Immature natural killer cell (primary cell): ENCODE results near the gene THAP7. TPM values are rescaled to one million over a fixed set of nuclear protein-coding genes. Genes with fewer than 3 reads are reported as not detected.
"Not testable (repeated sequence)": the region's sequence is repeated elsewhere in the genome, so short reads cannot be mapped to it uniquely, and the experiment has no call there.

Experiments
- DNase-seq, 3 donors: peaks; one replicate each; pipeline ENCODE4 v3.0.0; 2022; ENCODE audit warnings: mixed read lengths in 1 of 3
- H3K27ac Mint-ChIP-seq, 6 donors: one replicate each; pipeline ENCODE4 v1.8.0; 2020; ENCODE audit warnings: mixed read lengths in 6 of 6, mild to moderate bottlenecking in 5 of 6, inconsistent platforms in 4 of 6, moderate library complexity in 3 of 6
- H3K27me3 Mint-ChIP-seq, 3 donors: one replicate each; pipeline ENCODE4 v1.8.0; 2020 to 2021; ENCODE audit warnings: low read depth in 3 of 3, mild to moderate bottlenecking in 3 of 3, mixed read lengths in 3 of 3, moderate library complexity in 3 of 3, inconsistent platforms in 1 of 3
- H3K36me3 Mint-ChIP-seq, 3 donors: one replicate each; pipeline ENCODE4 v1.8.0; 2020; ENCODE audit warnings: mixed read lengths in 3 of 3, inconsistent platforms in 2 of 3, mild to moderate bottlenecking in 2 of 3
- H3K4me1 Mint-ChIP-seq, 2 donors: one replicate each; pipeline ENCODE4 v1.8.0; 2020; ENCODE audit warnings: inconsistent platforms in 2 of 2, mild to moderate bottlenecking in 2 of 2, mixed read lengths in 2 of 2, moderate library complexity in 1 of 2
- H3K4me3 Mint-ChIP-seq, 5 donors: one replicate each; pipeline ENCODE4 v1.8.0; 2020; ENCODE audit warnings: mild to moderate bottlenecking in 5 of 5, mixed read lengths in 5 of 5, inconsistent platforms in 3 of 5, moderate library complexity in 3 of 5
- H3K9me3 Mint-ChIP-seq, 6 donors: one replicate each; pipeline ENCODE4 v1.8.0; 2020; ENCODE audit warnings: mild to moderate bottlenecking in 6 of 6, mixed read lengths in 6 of 6, inconsistent platforms in 4 of 6, moderate library complexity in 3 of 6
- polyA plus RNA-seq, 3 donors: library from polyadenylated mRNA; unstranded; fragments of 300-500 nt; fragmentation: Illumina TruSeq; gene quantifications; one replicate each; pipeline ENCODE4 v1.2.3, GENCODE V29; 2021

The THAP7 gene
- polyA plus RNA-seq, 3 donors from 2014 or later: 28.9 to 41.4 (median 32.9) TPM

GRCh38 chr22:21039158-21039557 is 37.2 kb upstream of the THAP7 start:
- H3K36me3 Mint-ChIP-seq, H3K9me3 Mint-ChIP-seq, H3K4me3 Mint-ChIP-seq, DNase-seq, H3K27ac Mint-ChIP-seq, H3K27me3 Mint-ChIP-seq, H3K4me1 Mint-ChIP-seq: not testable (repeated sequence)

DNA sequence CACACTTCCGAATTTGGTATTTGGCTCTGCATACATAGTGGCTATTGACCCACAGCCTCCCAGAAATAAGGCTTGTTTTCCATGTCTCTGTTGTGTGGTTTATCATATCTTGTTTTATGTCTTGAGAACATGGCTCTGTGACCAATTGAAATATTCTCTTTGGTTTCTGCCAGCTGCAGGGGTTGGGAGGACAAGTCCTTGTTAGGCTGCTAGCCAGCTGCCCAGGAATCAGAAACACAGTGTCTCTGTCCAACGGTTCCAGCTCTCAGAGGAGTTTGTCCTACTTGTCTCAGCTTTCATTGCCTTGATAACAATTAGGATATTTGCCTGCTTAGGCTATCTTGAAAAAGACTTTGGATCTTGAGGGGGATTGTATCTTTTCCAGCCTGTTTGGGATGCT is 36.5 kb upstream of the THAP7 start:
- no peak overlapping the region for H3K4me3 Mint-ChIP-seq
- DNase-seq: no peak
- H3K9me3 Mint-ChIP-seq: no peaks in the 10 kb centered on the region
- no peaks in the 10 kb centered on the region for H3K36me3 Mint-ChIP-seq
- no peak overlapping the region for H3K27ac Mint-ChIP-seq
- peaks cover 2 to 5% (median 3%) of the 10 kb centered on the region in 3 donors for H3K27me3 Mint-ChIP-seq
- peaks cover 5 to 6% of the 10 kb centered on the region in 2 donors for H3K4me1 Mint-ChIP-seq

DNA sequence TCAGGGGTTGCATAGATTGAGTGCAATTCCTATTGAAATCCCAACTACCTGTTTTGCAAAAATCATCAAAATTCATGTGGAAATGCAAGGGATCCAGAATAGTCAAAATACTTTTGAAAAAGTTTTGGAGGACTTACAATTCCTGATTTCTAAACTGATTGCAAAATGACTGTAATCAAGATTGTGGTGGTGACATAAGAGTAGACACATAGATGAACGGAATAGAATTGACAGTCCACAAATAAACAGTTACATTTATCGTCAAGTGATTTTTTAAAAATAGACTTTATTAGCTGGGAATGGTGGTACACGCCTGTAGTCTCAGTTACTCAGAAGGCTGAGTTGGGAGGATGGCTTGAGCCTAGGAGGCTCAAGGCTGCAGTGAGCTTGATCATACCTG is 33.1 kb upstream of the THAP7 start:
- Mint-ChIP-seq H3K4me3 (no peak overlapping the region), H3K27me3 (peaks cover 4% of the 10 kb centered on the region in 3 donors), H3K4me1 (no peaks in the 10 kb centered on the region), H3K27ac (no peak overlapping the region), H3K36me3 (no peaks in the 10 kb centered on the region), H3K9me3 (no peaks in the 10 kb centered on the region)
- no peak for DNase-seq

DNA sequence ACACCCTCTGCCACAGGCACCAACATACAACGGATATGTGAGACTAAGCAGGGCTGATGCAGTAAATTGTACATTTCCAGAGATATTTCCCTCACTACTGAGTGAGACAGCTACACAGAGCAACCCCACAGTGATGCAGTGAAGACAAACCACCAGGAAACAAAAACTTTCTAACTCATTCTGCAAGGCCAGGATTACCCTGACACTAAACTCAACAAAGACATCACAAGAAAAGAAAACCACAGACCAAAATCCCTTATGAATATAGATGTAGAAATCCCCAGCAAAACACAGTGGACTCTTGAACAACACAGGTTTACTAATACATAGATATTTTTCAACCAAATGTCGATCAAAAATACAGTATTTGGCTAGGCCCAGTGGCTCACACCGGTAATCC is 32.0 kb upstream of the THAP7 start:
- Mint-ChIP-seq H3K4me3 (no peak overlapping the region), H3K9me3 (no peaks in the 10 kb centered on the region), H3K27ac (no peak overlapping the region), H3K36me3 (no peaks in the 10 kb centered on the region), H3K27me3 (peaks cover 4 to 6% (median 4%) of the 10 kb centered on the region in 3 donors), H3K4me1 (no peaks in the 10 kb centered on the region)
- DNase-seq: no peak

GRCh38 chr22:21032868-21033688 is 31.2 kb upstream of the THAP7 start:
- no peak overlapping the region for H3K27ac Mint-ChIP-seq
- H3K9me3 Mint-ChIP-seq: no peaks in the 10 kb centered on the region
- peaks cover 4 to 6% (median 4%) of the 10 kb centered on the region in 3 donors for H3K27me3 Mint-ChIP-seq

DNA sequence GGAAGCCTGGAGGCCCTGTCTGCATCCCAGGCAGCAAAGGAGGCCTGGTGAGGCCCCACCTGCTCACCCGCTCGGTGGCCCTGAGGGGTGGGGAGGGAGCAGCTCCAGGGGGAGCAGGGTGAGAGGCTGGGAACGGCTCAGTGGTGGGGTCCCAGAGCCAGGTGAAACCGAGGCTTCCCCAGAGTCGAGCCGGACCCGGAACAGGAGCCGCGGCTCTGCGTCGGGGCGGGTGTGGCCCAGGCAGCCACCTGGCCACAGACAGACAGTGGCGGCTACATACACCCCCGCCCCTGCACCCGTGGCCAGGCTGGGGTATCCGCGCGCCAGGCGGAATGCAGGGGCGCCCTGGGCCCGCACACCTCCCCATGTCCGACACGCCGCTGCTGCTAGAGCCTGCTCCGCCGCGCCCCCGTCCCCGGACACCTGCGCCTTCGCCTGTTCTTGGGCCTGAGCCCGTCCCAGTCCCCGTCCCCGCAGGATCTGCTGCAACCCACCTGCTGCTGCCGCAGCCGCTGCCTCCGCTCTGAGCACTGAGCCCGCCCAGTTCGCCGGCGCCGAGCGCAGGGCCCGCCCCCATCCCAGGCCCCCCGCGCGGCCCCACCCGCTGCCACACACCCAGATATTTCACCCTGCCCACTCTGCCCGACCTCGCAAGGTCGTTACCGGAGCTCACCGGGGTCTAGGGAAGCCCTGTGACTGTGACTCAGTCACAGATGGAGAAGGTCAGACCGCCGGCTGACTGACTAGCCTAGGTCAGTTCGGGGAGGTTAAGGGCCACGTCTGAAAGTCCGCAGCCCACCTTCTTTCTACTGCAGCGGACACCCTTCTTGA is 30.3 kb upstream of the THAP7 start, which contains the start of gene SLC7A4:
Gene SLC7A4, minus strand, starts transcription at position 525 of the 831 bp plus-strand sequence. CDS start 749 bp downstream, outside the sequence.
- no peak for DNase-seq
- peak within 1 kb of the TSS in 1 of 5 donors; percentile 65 for H3K4me3 Mint-ChIP-seq
- no peaks in the 10 kb centered on the region for H3K36me3 Mint-ChIP-seq
- no peaks in the 10 kb centered on the region for H3K4me1 Mint-ChIP-seq
- H3K27ac Mint-ChIP-seq: no peak within 1 kb of the TSS
- peaks cover 4 to 6% (median 4%) of the 10 kb centered on the region in 3 donors for H3K27me3 Mint-ChIP-seq
- H3K9me3 Mint-ChIP-seq: no peaks in the 10 kb centered on the region

More at GRCh38 chr22:21032868-21033688, 31.2 kb upstream of the THAP7 start:
- no peaks in the 10 kb centered on the region for H3K36me3 Mint-ChIP-seq
- H3K4me1 Mint-ChIP-seq: no peaks in the 10 kb centered on the region
- no peak for DNase-seq
- no peak overlapping the region for H3K4me3 Mint-ChIP-seq

DNA sequence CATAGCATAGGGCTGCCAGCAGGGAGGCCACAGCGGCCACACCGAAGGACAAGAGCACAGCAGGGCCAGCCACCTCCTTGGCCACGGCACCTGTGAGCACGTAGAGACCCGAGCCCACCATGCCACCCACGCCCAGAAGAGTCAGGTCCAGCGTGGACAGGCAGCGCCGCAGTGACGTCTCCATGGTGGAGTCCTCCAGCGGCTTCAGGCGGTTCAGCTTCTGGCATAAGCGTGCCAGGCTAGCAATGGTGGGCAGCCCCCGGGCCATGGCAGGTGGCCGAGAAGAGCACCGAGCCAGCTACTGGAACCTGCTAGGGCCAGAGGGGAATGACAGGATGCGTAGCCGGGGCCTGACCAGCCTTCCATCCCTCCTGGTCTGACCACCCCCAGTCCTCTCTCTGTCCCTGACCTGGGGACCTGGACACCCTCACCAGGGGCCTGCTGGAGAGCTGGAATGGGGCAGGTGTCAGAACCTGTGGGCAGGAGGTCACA is 29.7 kb upstream of the THAP7 start:
- peaks cover 4 to 6% (median 4%) of the 10 kb centered on the region in 3 donors for H3K27me3 Mint-ChIP-seq
- H3K4me3 Mint-ChIP-seq: no peak overlapping the region
- no peaks in the 10 kb centered on the region for H3K36me3 Mint-ChIP-seq
- no peaks in the 10 kb centered on the region for H3K9me3 Mint-ChIP-seq
- no peaks in the 10 kb centered on the region for H3K4me1 Mint-ChIP-seq
- no peak for DNase-seq
- H3K27ac Mint-ChIP-seq: no peak overlapping the region

GRCh38 chr22:21030621-21031544 is 29.0 kb upstream of the THAP7 start:
- Mint-ChIP-seq H3K36me3 (no peaks in the 10 kb centered on the region), H3K4me1 (no peaks in the 10 kb centered on the region), H3K4me3 (peak overlapping the region in 1 of 5 donors; percentile 8), H3K27me3 (peaks cover 4 to 6% (median 4%) of the 10 kb centered on the region in 3 donors), H3K9me3 (no peaks in the 10 kb centered on the region), H3K27ac (no peak overlapping the region)
- no peak for DNase-seq

DNA sequence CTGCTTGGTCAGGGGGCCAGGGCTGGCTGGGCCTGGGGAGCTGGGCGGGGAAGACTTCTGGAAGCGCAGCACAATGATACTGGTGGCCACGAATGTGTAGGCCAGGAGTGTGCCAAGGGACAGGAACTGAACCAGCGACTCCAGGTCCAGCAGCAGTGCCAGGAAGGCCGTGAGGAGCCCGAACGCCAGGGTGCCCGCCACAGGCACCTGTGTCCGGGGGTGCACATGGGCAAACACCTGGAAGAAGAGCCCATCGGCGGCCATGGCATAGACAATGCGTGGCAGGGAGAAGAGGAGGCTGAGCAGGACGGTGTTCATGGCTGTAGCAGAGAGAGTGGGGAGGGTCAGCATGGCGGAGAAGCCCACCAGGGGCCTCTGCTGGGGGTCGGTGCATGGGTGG is 28.1 kb upstream of the THAP7 start:
- Mint-ChIP-seq H3K4me1 (peaks cover 5 to 7% of the 10 kb centered on the region in 2 donors), H3K4me3 (peak overlapping the region in 1 of 5 donors; percentile 13), H3K36me3 (no peaks in the 10 kb centered on the region), H3K27ac (no peak overlapping the region), H3K9me3 (no peaks in the 10 kb centered on the region), H3K27me3 (peaks cover 4 to 8% (median 6%) of the 10 kb centered on the region in 3 donors)
- DNase-seq: no peak

- Mint-ChIP-seq H3K27me3 (peaks cover 3 to 8% (median 6%) of the 10 kb centered on the region in 3 donors), H3K27ac (no peak overlapping the region), H3K9me3 (no peaks in the 10 kb centered on the region), H3K36me3 (no peaks in the 10 kb centered on the region), H3K4me1 (peaks cover 6 to 8% of the 10 kb centered on the region in 2 donors), H3K4me3 (no peak overlapping the region)
- no peak for DNase-seq
Measured at GRCh38 chr22:21029486-21030025, 27.6 kb upstream of the THAP7 start.

DNA sequence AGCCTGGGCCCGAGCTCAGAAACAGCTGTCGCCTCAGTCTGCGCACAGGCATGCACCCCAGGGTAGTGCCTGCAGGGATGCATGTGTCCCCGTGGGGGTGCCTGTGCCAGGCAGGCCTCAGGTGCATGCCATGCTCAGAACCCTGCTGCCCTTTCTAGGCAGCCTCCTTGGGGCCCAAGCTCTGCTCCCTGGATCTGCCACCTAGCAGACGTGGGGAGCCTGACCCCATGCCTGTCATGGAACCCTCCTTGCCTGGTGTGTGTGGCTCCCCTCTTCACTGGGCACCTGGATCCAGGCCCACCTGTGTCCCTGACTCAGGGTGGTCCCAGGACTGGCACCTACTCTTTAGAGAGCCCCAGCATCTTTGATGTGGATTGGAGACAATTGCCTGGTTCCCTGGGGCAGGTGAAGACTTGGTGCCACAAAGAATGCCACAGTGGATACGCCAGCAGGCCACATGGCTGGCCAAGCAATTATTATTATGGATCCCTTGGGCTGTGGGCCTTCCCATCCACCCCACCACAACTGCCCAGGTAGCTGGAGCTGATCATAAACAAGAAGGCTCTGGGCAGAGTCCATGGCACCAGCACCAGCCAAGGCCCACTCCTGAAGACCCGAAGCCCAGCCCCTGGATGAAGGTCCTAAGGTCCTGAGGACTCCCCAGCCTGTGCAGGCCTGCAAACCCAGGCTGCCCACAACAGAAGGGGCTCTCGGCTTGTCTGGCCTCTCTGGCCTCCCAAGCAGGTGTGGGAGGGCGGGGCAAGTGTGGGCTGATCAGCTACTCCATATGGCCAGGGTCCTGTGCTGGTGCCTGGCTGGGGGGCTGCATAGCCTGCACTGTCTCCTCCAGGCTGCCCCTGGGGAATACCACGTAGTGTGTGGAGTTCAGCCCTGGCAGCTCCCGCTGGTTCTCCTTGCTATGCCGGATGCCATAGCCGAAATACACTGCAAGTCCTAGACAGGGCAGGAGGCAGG is 26.6 kb upstream of the THAP7 start:
- Mint-ChIP-seq H3K27me3 (peaks cover 2 to 8% (median 3%) of the 10 kb centered on the region in 3 donors), H3K4me1 (peaks cover 6 to 8% of the 10 kb centered on the region in 2 donors), H3K36me3 (no peaks in the 10 kb centered on the region), H3K9me3 (no peaks in the 10 kb centered on the region), H3K4me3 (no peak overlapping the region), H3K27ac (no peak overlapping the region)
- no peak for DNase-seq
